T-helper 17 cell (primary cell): ENCODE results near the gene MRPL14. TPM values are rescaled to one million over a fixed set of nuclear protein-coding genes. Genes with fewer than 3 reads are reported as not detected.

Source experiments
- ATAC-seq: fragments of 150-1000 bp; cut with Tn5 transposase; 2 replicates; pipeline ENCODE4 v1.10.0; 2021; ENCODE audit warnings: mild to moderate bottlenecking, moderate library complexity
- DNase-seq, 3 donors: peaks; one replicate each; pipeline versions ENCODE4 v3.0.0 to v3.0.0-alpha.2; 2020 to 2021
- H3K9me3 ChIP-seq: one replicate; pipeline ENCODE4 v1.7.0; 2013; ENCODE audit warnings: low read length, mild to moderate bottlenecking; ENCODE audit not compliant: control insufficient read depth, poor library complexity, severe bottlenecking
- H3K27ac Mint-ChIP-seq: one replicate; pipeline ENCODE4 v1.8.0; 2022; ENCODE audit warnings: mild to moderate bottlenecking, moderate library complexity, mixed read lengths
- H3K27me3 Mint-ChIP-seq: one replicate; pipeline ENCODE4 v1.8.0; 2022; ENCODE audit warnings: mixed read lengths
- H3K36me3 Mint-ChIP-seq: one replicate; pipeline ENCODE4 v1.8.0; 2022; ENCODE audit warnings: low read depth, mixed read lengths
- H3K4me1 Mint-ChIP-seq: one replicate; pipeline ENCODE4 v1.8.0; 2022; ENCODE audit warnings: mild to moderate bottlenecking, mixed read lengths
- H3K4me3 Mint-ChIP-seq: one replicate; pipeline ENCODE4 v1.8.0; 2022; ENCODE audit warnings: mild to moderate bottlenecking, moderate library complexity, mixed read lengths
- total RNA-seq, 4 donors: library from RNA in 2 of 4; stranded (reverse) in 2 of 4; gene quantifications; one replicate each; pipeline ENCODE4 v1.2.3 and lab custom pipeline; 2022 to 2026

MRPL14 gene
- total RNA-seq, 2 donors from 2014 or later: 13.2 to 13.7 TPM

DNA sequence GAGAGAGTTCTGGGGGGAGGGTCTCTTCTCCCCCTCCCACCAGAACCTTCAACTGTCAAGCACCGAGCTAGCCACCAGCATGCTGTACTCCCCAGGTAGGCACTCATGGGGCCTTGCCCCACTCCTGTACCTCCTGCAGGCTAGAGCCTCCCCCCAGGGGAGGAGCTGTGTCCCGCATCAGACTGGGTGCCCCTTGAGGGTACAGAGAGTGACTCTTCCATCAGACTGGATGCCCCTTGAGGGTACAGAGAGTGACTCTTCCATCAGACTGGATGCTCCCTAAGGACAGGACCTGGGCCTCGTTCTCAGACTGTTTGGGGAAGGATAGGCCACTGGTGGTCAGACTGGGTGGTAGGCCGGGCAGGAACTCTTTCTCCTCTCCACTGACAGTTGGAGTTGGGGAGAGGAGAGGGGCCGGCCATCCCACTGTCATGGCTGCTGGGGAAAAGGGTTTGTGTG is 31.5 kb upstream of the MRPL14 start, which contains the start of gene CAPN11:
Gene CAPN11 (plus strand): TSS at position 51 of the 459 bp plus-strand sequence. CDS start 29 bp downstream, at position 80.
- H3K9me3 ChIP-seq: no peaks in the 10 kb centered on the region
- ATAC-seq (no peak), DNase-seq (no peak)
- Mint-ChIP-seq H3K4me1 (peaks cover 2% of the 10 kb centered on the region), H3K27ac (no peak within 1 kb of the TSS), H3K4me3 (no peak within 1 kb of the TSS), H3K36me3 (no peaks in the 10 kb centered on the region), H3K27me3 (peaks cover 15% of the 10 kb centered on the region)

DNA sequence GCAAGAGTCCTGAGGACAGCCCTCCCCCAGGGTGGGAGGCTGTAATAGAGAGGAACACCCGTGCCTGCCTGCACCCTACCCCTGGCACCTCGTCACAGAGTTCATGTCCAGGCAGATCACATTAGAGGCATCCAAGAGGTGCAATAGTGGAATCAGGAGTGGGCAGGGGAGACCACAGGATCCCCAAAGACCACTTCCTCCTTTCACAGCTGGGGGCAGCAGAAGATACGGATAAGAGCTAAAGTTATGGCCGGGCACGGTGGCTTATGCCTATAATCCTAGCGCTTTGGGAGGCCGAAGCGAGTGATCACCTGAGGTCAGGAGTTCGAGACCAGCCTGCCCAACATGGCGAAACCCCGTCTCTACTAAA is 29.9 kb upstream of the MRPL14 start:
- Mint-ChIP-seq H3K27me3 (no peaks in the 10 kb centered on the region), H3K4me3 (no peak overlapping the region), H3K4me1 (peaks cover 2% of the 10 kb centered on the region), H3K27ac (no peak overlapping the region), H3K36me3 (no peaks in the 10 kb centered on the region)
- DNase-seq (no peak), ATAC-seq (no peak)
- H3K9me3 ChIP-seq: no peaks in the 10 kb centered on the region

DNA sequence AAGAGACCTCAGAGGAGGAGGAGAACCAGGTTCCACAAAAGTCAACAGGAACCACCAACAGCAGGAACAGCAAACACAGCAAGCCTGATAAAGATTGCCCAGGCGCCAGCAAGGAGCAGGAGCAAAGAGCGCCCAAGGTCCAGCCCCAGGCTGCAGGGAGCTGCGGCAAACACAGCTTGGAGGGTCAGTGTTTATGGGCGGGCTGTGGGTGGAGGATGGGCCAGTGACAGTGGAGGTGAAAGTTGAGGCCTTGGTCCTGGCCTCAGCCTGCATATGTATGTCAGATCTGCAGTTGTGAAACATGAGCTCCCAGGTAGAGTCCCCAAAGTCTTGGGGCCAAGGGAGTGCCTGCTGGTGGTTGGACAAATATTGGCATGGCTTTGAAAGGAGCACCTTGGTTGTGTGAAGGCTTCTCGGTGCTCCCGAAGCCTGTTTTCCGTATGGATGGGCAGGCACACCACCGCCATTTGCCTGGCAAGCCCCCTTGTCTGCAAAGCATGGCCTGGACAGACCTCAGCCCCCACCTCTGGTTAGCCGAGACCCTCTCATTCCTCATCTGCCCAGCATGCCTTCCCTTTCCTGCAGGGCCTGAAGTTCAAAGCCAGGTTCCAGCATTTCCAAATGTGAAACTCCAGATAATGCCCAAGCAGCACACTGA is 29.4 kb upstream of the MRPL14 start:
- Mint-ChIP-seq H3K4me1 (peaks cover 6% of the 10 kb centered on the region), H3K27ac (peak overlapping the region; percentile 34), H3K36me3 (no peaks in the 10 kb centered on the region), H3K27me3 (no peaks in the 10 kb centered on the region), H3K4me3 (no peak overlapping the region)
- ATAC-seq (no peak), DNase-seq (no peak)
- no peaks in the 10 kb centered on the region for H3K9me3 ChIP-seq

DNA sequence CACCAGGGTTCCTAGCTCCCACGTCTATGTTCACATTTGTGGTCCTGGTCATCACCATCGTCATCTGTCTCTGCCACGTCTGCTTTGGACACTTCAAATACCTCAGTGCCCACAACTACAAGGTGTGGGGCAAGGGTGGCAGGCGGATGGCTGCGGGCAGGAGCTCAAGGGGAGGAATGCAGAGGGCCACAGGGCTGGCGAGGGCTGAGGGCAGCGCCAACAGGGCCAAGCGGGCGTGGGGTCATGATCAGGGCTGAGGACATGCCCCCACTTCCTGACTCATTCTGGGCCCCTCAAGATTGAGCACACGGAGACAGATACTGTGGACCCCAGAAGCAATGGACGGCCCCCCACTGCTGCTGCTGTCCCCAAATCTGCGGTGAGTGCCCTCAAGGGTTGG is 26.8 kb upstream of the MRPL14 start:
- Mint-ChIP-seq H3K27ac (no peak overlapping the region), H3K27me3 (no peaks in the 10 kb centered on the region), H3K36me3 (peaks cover 2% of the 10 kb centered on the region), H3K4me1 (peaks cover 11% of the 10 kb centered on the region), H3K4me3 (no peak overlapping the region)
- no peaks in the 10 kb centered on the region for H3K9me3 ChIP-seq
- DNase-seq: no peak
- ATAC-seq: no peak

DNA sequence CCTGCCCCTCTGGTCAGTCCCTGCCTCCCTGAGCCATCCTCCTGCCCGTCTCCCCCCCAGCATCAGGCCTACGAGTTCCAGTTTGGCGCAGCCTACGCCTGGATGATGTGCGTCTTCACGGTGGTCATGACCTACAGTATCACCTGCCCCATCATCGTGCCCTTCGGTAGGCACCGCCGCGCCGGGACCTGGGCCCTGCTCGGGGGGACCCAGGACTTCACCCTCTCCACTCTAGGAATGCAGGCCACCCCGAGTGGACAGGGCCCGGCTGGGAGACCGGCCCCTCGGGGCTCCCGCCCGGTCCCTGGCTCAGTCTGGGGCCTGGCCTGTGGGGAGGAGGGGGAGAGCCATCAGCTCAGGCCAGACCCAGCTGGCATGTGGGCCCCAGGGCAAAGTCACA is 25.3 kb upstream of the MRPL14 start:
- no peaks in the 10 kb centered on the region for H3K9me3 ChIP-seq
- Mint-ChIP-seq H3K27me3 (no peaks in the 10 kb centered on the region), H3K4me1 (peaks cover 13% of the 10 kb centered on the region), H3K4me3 (peak overlapping the region; percentile 12), H3K36me3 (peaks cover 7% of the 10 kb centered on the region), H3K27ac (no peak overlapping the region)
- ATAC-seq (no peak), DNase-seq (no peak)

DNA sequence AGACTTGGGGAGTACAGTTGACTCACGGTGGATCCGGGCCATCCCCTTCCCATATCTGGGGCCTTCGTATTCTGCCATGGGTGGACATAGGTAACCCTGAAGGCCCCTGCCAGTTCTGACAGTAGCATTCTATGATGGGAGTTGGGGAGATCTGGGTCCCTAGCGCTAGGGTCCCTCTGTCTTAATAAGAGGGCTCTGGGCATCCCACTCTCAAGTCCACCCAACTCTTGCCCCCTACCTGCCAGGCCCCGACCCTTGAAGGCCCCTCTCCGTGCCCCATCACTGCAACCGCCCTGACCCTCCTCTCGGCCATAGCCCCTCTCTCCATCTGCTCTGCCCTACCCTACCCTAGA is 24.8 kb upstream of the MRPL14 start:
- DNase-seq: no peak
- H3K4me3 Mint-ChIP-seq: peak overlapping the region; percentile 79
- H3K27me3 Mint-ChIP-seq: no peaks in the 10 kb centered on the region
- no peaks in the 10 kb centered on the region for H3K9me3 ChIP-seq
- H3K36me3 Mint-ChIP-seq: peaks cover 7% of the 10 kb centered on the region
- ATAC-seq: peak; percentile 5
- peaks cover 13% of the 10 kb centered on the region for H3K4me1 Mint-ChIP-seq
- H3K27ac Mint-ChIP-seq: peak overlapping the region; percentile 68

DNA sequence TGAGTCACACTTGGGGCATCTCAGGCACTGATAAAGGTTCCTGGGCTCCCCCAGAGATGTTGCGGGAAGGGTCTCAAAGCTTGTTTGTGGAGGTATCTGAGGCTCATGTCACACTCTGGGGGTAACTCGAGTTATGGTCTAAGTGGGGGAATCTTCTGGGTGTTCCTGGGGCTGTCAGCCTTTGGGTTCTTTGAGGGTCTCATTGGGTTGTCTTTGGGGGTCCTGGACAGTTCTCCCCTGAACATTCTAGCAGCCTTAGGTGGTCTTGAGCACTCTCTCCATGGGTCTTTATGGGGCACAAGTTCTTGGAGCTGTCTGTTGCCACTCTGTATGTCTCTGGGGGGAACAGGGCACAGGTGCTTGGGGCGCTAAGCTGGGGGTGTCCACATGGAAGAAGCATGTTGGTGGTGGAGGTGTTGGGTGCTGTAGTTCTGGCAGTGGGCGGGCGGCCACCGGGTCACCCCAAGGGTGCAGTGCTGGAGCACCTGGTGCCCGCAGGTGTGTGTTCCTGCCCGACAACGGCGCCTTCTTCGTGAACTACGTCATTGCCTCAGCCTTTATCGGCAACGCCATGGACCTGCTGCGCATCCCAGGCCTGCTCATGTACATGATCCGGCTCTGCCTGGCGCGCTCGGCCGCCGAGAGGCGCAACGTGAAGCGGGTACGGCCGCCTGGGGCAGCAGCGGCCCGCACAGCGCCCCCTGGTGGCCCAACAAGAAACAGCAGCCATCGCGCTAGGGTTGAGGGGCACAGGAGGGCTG is 24.3 kb upstream of the MRPL14 start:
- peak overlapping the region; percentile 68 for H3K27ac Mint-ChIP-seq
- no peaks in the 10 kb centered on the region for H3K27me3 Mint-ChIP-seq
- peak; percentile 87 for ATAC-seq
- H3K9me3 ChIP-seq: no peaks in the 10 kb centered on the region
- peaks cover 7% of the 10 kb centered on the region for H3K36me3 Mint-ChIP-seq
- H3K4me1 Mint-ChIP-seq: peaks cover 13% of the 10 kb centered on the region
- peak; percentile 70 to 82 (median 71) for DNase-seq
- H3K4me3 Mint-ChIP-seq: peak overlapping the region; percentile 79

DNA sequence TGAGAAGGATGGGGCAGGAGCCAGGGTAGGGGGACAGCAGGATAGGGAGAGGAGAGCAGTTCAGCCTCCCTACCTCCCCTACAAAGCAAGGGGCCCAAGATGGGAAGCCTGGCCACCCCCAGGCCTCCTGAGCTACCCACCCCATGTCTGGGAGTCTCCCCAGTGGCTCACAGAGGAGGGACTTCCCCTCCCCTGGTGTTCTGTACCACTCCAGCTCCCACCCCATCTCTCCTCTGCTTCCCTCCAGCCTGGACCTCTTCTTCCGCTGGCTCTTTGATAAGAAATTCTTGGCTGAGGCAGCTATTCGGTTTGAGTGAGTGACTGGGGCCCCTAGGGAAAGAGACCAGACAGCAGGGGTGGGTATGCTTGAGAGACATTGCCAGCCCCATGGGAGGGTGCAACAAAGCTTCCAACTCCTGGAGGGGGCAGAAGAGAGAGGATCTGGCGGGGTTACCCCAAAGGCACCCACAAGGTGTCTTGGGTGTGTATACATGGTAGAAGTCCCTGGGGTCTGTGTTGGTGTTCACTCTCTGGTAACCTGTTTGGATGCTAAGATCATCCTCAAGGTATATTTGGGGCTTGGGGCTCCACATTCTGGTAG is 23.2 kb upstream of the MRPL14 start:
- no peaks in the 10 kb centered on the region for H3K9me3 ChIP-seq
- H3K36me3 Mint-ChIP-seq: peaks cover 7% of the 10 kb centered on the region
- H3K4me1 Mint-ChIP-seq: peaks cover 15% of the 10 kb centered on the region
- H3K27me3 Mint-ChIP-seq: no peaks in the 10 kb centered on the region
- H3K4me3 Mint-ChIP-seq: no peak overlapping the region
- ATAC-seq (no peak), DNase-seq (no peak)
- peak overlapping the region; percentile 78 for H3K27ac Mint-ChIP-seq

DNA sequence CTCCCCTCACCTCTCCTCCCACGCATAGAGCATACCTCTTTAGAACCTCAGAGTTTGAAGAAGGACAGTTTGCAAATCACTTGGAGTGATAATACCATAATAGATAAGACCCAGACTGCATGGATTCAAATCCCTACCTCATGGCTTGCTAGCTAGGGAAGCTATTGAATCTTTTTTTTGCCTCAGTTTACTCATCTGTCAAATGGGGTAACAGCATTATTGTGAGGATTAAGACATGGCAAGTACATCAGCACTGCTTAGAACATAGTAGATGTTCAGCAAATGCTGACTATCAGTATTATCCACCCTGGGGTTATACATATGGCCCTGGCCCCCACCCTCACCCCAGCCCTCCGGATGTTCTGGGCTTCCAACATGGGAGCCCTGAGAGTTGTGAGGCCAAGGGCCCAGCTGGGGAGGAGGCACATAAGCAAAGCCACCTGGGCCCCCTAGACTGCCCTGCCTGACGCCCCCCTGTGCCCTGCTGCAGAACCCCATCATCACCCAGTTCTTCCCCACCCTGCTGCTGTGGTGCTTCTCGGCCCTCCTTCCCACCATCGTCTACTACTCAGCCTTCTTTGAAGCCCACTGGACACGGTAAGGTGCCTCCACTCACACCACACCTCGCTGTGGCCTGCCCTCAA is 22.2 kb upstream of the MRPL14 start:
- ATAC-seq (no peak), DNase-seq (no peak)
- Mint-ChIP-seq H3K4me3 (no peak overlapping the region), H3K36me3 (peaks cover 7% of the 10 kb centered on the region), H3K27ac (no peak overlapping the region), H3K4me1 (peaks cover 13% of the 10 kb centered on the region), H3K27me3 (no peaks in the 10 kb centered on the region)
- no peaks in the 10 kb centered on the region for H3K9me3 ChIP-seq

DNA sequence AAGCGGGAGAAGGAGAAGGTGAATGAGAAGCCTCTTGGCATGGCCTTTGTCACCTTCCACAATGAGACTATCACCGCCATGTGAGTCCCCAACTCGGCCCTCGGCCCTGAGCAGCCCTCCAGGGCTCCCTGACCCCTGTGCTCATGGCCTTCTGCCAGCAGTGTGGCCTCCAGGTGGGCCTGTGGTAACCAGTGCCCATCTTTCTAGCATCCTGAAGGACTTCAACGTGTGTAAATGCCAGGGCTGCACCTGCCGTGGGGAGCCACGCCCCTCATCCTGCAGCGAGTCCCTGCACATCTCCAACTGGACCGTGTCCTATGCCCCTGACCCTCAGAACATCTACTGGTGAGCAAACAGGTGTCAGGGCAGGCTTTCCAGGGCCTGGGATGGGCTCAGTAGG is 21.1 kb upstream of the MRPL14 start:
- H3K4me1 Mint-ChIP-seq: peaks cover 13% of the 10 kb centered on the region
- H3K4me3 Mint-ChIP-seq: no peak overlapping the region
- no peak overlapping the region for H3K27ac Mint-ChIP-seq
- no peaks in the 10 kb centered on the region for H3K9me3 ChIP-seq
- ATAC-seq (no peak), DNase-seq (no peak)
- H3K36me3 Mint-ChIP-seq: peaks cover 7% of the 10 kb centered on the region
- H3K27me3 Mint-ChIP-seq: no peaks in the 10 kb centered on the region

DNA sequence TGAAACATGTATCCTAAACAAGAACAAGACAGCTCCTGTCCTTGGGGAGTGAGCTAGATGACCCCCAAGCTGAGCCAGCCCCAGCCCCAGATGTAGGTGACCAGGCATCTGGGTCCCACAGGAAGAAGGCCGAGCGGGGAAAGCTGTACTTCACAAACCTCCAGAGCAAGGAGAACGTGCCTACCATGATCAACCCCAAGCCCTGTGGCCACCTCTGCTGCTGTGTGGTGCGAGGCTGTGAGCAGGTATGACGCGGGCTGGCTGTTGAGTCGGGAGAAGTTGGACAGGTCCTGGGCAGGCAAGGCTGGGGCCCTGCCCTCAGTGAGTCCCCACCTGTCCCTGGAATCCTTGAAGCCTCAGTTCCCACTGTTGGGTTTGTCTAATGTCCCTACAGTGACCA is 20.0 kb upstream of the MRPL14 start:
- H3K9me3 ChIP-seq: no peaks in the 10 kb centered on the region
- DNase-seq (no peak), ATAC-seq (no peak)
- Mint-ChIP-seq H3K27ac (no peak overlapping the region), H3K4me1 (peaks cover 13% of the 10 kb centered on the region), H3K36me3 (peaks cover 7% of the 10 kb centered on the region), H3K27me3 (no peaks in the 10 kb centered on the region), H3K4me3 (peak overlapping the region; percentile 64)

DNA sequence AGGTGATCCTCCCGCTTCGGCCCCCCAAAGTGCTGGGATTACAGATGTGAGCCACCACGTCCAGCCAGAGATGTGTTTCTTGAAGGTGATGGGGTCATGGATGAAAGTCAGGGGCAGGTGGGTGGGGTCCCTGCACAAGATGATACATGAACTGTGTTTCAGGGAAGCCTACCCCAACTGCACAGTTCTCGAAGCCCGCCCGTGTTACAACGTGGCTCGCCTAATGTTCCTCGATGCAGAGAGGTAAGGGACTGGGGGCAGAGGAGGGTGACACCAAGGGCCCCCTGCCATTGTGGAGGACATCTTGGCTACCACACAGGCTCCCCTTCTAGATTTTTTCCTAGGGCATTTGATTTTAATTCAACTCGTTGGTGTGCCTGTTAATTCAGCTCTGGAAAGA is 19.4 kb upstream of the MRPL14 start:
- H3K4me1 Mint-ChIP-seq: peaks cover 10% of the 10 kb centered on the region
- no peaks in the 10 kb centered on the region for H3K9me3 ChIP-seq
- no peak for DNase-seq
- peaks cover 7% of the 10 kb centered on the region for H3K36me3 Mint-ChIP-seq
- no peak for ATAC-seq
- H3K4me3 Mint-ChIP-seq: no peak overlapping the region
- H3K27ac Mint-ChIP-seq: no peak overlapping the region
- no peaks in the 10 kb centered on the region for H3K27me3 Mint-ChIP-seq

DNA sequence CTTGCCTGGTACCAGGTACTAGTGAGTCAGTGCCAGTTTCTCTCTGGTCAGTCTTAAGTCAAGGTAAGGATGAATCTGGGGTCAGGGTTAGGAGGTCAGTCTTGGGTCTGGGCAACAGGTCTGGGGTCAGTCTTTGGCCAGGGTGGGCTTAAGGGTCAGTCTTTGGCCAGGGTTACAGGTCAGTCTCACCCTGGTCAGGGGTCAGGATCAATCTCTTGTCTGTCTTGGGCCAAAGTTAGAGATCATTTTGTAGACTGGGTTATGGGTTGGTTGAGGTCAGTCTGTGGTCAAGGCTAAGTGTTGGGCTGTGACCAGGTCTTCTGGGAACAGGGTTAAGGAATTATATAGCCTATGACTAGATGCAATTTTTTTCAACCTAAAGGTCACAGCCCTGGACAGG is 18.6 kb upstream of the MRPL14 start:
- peaks cover 8% of the 10 kb centered on the region for H3K36me3 Mint-ChIP-seq
- H3K27me3 Mint-ChIP-seq: no peaks in the 10 kb centered on the region
- DNase-seq (no peak), ATAC-seq (no peak)
- H3K27ac Mint-ChIP-seq: no peak overlapping the region
- no peaks in the 10 kb centered on the region for H3K9me3 ChIP-seq
- peaks cover 6% of the 10 kb centered on the region for H3K4me1 Mint-ChIP-seq
- H3K4me3 Mint-ChIP-seq: no peak overlapping the region
